Measurements from ENCODE around the gene PICK1.

The PICK1 gene

DNA sequence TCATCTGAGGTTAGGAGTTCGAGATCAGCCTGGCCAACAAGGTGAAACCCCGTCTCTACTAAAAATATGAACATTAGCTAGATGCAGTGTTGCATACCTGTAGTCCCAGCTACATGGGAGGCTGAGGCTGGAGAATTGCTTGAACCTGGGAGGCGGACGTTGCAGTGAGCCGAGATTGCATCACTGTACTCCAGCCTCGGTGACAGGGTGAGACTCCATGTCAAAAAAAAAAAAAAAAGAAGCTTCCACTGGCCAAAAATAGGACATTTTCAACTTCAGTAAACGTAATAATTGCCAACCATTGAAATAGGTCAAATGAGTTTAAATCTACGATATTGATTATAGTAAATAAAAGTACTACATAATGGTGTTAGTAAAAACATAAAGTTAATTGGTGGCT is 46.4 kb downstream of the PICK1 start:
- TF ChIP-seq, protein P1, sequence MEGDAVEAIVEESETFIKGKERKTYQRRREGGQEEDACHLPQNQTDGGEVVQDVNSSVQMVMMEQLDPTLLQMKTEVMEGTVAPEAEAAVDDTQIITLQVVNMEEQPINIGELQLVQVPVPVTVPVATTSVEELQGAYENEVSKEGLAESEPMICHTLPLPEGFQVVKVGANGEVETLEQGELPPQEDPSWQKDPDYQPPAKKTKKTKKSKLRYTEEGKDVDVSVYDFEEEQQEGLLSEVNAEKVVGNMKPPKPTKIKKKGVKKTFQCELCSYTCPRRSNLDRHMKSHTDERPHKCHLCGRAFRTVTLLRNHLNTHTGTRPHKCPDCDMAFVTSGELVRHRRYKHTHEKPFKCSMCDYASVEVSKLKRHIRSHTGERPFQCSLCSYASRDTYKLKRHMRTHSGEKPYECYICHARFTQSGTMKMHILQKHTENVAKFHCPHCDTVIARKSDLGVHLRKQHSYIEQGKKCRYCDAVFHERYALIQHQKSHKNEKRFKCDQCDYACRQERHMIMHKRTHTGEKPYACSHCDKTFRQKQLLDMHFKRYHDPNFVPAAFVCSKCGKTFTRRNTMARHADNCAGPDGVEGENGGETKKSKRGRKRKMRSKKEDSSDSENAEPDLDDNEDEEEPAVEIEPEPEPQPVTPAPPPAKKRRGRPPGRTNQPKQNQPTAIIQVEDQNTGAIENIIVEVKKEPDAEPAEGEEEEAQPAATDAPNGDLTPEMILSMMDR (IDR thresholded peaks at IDR 0.05; ENCODE audit: low read depth, low read length, missing control alignments) = no peak
- no peak overlapping the region for H3K4me3 ChIP-seq (ENCODE audit: low read depth, low read length)
- DNase-seq (ENCODE audit: low read depth) = no peak

DNA sequence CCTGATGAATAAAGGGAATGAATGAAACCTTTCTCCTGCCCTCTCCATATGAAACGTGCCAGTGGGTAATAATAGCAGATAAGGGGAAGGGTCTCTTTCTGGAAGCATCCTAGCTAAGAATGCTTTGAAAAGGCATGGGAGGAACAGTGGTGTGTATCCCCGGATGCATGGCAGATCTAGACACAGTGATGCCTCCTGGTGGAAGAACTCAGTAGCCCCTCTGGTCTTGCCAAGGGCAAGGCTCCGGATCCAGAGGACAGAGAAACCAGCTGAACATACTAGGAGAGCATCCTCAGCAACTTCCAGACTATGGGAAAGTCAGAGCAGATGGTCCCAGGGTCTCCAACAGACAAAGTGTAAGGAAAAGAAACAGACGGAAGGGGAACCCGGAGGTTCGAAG is 46.9 kb downstream of the PICK1 start:
- TF ChIP-seq, protein P1 (IDR thresholded peaks at IDR 0.05; ENCODE audit: low read depth, low read length, missing control alignments) = peak; percentile 39
- DNase-seq (ENCODE audit: low read depth) = no peak
- no peak overlapping the region for H3K4me3 ChIP-seq (ENCODE audit: low read depth, low read length)

DNA sequence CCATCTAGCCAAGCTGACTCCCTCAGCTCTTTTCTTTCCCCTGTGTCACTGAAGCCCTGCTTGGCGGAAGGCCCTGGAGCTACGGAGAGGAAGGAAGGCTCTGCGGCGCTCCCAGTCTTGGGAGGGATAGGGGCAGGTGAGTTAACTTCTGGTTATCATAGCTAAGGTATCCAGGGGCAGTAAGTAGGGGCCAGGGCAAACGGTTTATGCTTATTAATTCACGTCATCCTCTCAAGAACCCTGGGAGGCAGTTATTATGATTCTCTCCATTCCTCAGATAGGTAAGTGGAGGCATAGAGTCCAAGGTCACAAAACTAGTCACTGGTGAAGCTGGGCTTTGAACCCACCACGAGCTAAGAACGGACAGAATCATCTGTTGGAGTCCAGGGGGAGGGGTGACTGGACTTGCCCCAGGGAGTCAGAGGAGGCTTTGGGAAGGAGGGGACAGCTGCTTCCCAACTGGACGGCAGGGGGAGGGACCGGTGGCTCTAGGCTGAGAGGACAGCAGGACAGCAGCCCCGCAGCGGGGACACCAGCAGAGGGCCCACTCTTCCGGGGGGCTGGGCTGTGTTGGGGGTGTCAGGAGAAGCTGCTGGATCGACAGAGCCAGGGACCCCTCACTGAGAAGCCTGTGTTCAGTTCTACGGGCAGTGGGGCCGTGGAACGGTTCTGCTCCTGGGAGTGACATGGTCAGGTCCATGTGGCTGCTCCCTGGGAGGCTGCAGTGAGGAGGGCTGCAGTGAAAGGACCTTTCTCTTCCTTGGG is 49.8 kb downstream of the PICK1 start:
- TF ChIP-seq, protein P1 (IDR thresholded peaks at IDR 0.05; ENCODE audit: low read depth, low read length, missing control alignments) = no peak
- DNase-seq (ENCODE audit: low read depth) = no peak

DNA sequence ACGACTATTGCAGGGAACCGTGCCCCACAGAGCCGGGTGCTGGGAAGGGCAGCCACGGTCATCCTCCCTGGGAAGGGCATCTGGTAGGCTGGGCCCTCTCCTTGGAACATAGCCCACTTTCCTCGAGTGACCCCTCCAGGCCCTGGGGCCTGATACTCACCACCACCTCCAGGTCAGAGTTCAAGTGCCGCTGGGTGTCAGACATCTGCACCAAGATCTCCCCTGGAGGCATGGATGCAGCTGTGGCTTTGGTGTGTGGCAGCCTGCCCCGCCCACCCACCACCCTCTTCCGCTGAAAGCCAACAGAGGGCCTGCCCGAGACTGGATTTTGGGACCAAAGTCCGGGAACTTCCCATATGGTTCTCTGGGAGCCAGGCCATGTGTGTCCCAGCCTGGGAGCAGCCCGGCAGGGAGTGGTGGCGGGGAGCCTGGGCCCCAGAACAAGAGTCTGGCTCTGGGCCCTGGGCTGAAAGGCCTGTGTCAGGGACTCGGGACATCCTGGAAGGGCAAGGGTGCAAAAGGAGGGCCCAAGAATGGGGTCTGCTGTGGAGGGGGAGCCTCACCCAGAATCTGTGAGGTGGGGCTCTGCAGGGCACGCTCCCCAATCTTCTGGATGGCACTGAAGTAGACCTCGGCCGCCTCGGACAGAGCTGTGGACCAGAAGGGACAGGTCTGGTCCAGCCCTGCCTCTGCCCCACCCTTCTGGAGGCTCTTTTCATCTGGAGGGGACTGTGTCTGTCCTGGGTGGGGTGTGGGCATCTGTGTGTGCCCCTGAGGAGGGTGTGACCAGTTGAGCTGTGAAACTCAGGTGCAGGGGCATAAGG is 50.7 kb downstream of the PICK1 start:
- no peak for DNase-seq (ENCODE audit: low read depth)
- TF ChIP-seq, protein P1 (IDR thresholded peaks at IDR 0.05; ENCODE audit: low read depth, low read length, missing control alignments) = no peak
- H3K4me3 ChIP-seq (ENCODE audit: low read depth, low read length) = no peak overlapping the region

More for the DNA sequence above, 49.8 kb downstream of the PICK1 start:
- no peak overlapping the region for H3K4me3 ChIP-seq (ENCODE audit: low read depth, low read length)

GRCh38 chr22:38108561-38109319 is 51.5 kb downstream of the PICK1 start:
- H3K4me3 ChIP-seq (ENCODE audit: low read depth, low read length) = no peak overlapping the region
- DNase-seq (ENCODE audit: low read depth) = no peak
- TF ChIP-seq, protein P1 (IDR thresholded peaks at IDR 0.05; ENCODE audit: low read depth, low read length, missing control alignments) = no peak

DNA sequence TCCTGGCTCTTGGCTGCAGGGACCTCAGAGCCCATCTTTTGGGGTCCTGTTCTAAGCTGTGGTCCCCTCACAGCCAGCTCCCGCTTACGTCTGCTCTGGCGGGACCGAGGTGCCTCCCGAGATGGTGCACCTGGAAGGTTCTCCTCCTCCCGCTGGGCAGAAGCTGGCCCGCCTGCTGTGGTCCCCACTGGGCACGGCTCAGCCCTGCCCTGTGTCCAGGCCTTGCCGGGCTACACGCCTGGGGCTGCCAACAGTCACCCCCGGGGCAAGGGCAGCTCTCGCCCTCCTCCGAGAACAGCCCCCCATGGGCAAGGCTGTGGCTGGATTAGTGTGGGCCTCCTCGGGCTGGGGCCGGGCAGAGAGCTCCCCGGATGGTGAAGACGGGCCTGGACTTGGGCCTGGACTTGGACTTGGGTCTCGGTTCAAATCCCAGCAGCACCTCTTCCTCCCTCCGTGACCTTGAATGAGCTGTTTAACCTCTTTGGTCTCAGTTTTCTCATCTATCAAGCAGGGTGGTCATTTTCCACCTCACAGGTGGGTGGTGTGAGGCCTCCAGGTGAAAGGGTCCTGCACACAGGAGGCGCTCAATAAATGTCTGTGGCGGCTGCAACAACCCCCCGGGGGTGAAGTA is 52.3 kb downstream of the PICK1 start:
- no peak for DNase-seq (ENCODE audit: low read depth)
- H3K4me3 ChIP-seq (ENCODE audit: low read depth, low read length) = no peak overlapping the region
- TF ChIP-seq, protein P1 (IDR thresholded peaks at IDR 0.05; ENCODE audit: low read depth, low read length, missing control alignments) = no peak

All from GM12864 (cell line).